Calu3 (cell line): ENCODE measurements around the gene PDK3. TPM values are rescaled to one million over a fixed set of nuclear protein-coding genes. Genes with fewer than 3 reads are reported as not detected.
A peak's percentile ranks its signal among the peaks of the same experiment; 100 is the strongest.

Experiments used
- BruUV-seq: library from RNA; stranded (reverse); fragments of 400-500 nt; replicated peaks from 2 replicates; lab custom pipeline; 2021; lab: Mats Ljungman, UMichigan
- CTCF ChIA-PET: fragments of 300-600 bp; sonication (Branson Sonifier 250); formaldehyde crosslinking; loops from one replicate; lab custom pipeline; 2022; ENCODE audit warnings: antibody characterized with exemption; lab: Charles Lee
- DNase-seq: peaks from one replicate; pipeline ENCODE4 v3.0.0; 2022
- H3K27ac Mint-ChIP-seq: one replicate; pipeline ENCODE4 v1.8.0; 2022; ENCODE audit warnings: mixed read lengths; ENCODE audit not compliant: unreplicated experiment
- H3K27me3 Mint-ChIP-seq: one replicate; pipeline ENCODE4 v1.8.0; 2022; ENCODE audit warnings: mixed read lengths; ENCODE audit not compliant: unreplicated experiment
- H3K36me3 Mint-ChIP-seq: one replicate; pipeline ENCODE4 v1.8.0; 2022; ENCODE audit warnings: mild to moderate bottlenecking, moderate library complexity, mixed read lengths; ENCODE audit not compliant: insufficient read depth, unreplicated experiment
- H3K4me1 Mint-ChIP-seq: one replicate; pipeline ENCODE4 v1.8.0; 2022; ENCODE audit warnings: mild to moderate bottlenecking, low read depth, mixed read lengths; ENCODE audit not compliant: unreplicated experiment
- H3K4me3 Mint-ChIP-seq: one replicate; pipeline ENCODE4 v1.8.0; 2022; ENCODE audit warnings: mild to moderate bottlenecking, low read depth, moderate library complexity, mixed read lengths; ENCODE audit not compliant: unreplicated experiment
- H3K9me3 Mint-ChIP-seq: one replicate; pipeline ENCODE4 v1.8.0; 2022; ENCODE audit warnings: low read depth, mixed read lengths; ENCODE audit not compliant: unreplicated experiment
- intact Hi-C: fragments of 100-400 bp; cut with micrococcal nuclease; formaldehyde crosslinking; loops from one replicate; pipeline ENCODE4 v1.10.0; 2022; ENCODE audit not compliant: unreplicated experiment
- total RNA-seq: library from RNA; stranded (reverse); gene quantifications from 2 replicates; pipeline ENCODE4 v1.2.3, GENCODE V29; 2022
- TF ChIP-seq, protein P1 (sequence below): fragments of 200-600 bp; IDR thresholded peaks from one replicate; pipeline ENCODE4 v1.8.0; 2022; ENCODE audit warnings: antibody characterized with exemption; ENCODE audit not compliant: unreplicated experiment

PDK3 gene
- total RNA-seq, 1 experiment from 2014 or later: 13.7 TPM

DNA sequence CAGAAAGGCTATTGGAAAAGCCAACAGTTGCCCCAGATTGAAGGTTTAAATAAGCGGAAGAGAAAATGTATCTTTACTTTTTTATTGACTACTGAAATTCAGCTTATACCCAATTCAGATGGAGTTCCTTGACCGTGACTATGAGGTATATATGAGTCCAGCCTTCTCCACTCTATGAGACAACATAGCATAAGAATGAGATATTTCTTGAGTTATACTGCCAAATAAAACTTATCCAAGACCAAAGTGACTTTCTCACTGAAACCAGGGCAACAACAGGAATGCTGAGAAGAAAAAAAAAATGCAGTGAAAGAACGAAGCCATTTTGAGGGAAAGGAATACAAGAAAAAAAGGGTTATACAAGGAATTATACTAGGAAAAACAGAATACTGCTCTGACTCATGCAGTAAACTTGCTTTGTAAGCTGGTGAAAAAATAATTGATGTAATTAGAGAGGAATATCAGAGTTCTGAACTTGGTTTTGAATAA lies 16.3 kb upstream of the PDK3 start:
- H3K9me3 Mint-ChIP-seq: no peaks in the 10 kb centered on the region
- no peak overlapping the region for H3K4me3 Mint-ChIP-seq
- TF ChIP-seq, protein P1, sequence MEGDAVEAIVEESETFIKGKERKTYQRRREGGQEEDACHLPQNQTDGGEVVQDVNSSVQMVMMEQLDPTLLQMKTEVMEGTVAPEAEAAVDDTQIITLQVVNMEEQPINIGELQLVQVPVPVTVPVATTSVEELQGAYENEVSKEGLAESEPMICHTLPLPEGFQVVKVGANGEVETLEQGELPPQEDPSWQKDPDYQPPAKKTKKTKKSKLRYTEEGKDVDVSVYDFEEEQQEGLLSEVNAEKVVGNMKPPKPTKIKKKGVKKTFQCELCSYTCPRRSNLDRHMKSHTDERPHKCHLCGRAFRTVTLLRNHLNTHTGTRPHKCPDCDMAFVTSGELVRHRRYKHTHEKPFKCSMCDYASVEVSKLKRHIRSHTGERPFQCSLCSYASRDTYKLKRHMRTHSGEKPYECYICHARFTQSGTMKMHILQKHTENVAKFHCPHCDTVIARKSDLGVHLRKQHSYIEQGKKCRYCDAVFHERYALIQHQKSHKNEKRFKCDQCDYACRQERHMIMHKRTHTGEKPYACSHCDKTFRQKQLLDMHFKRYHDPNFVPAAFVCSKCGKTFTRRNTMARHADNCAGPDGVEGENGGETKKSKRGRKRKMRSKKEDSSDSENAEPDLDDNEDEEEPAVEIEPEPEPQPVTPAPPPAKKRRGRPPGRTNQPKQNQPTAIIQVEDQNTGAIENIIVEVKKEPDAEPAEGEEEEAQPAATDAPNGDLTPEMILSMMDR: no peak
- CTCF ChIA-PET: no interaction called here
- H3K4me1 Mint-ChIP-seq: no peaks in the 10 kb centered on the region
- intact Hi-C loops: no loop called here
- H3K27me3 Mint-ChIP-seq: peaks cover 33% of the 10 kb centered on the region
- no peak overlapping the region for H3K27ac Mint-ChIP-seq
- BruUV-seq: no TSS peak
- no peak for DNase-seq
- no peaks in the 10 kb centered on the region for H3K36me3 Mint-ChIP-seq

GRCh38 chrX:24463077-24463476 lies 2.0 kb upstream of the PDK3 start:
- DNase-seq: no peak
- no peak overlapping the region for H3K4me3 Mint-ChIP-seq

GRCh38 chrX:24464498-24464835 lies 619 bp upstream of the PDK3 start:
- TF ChIP-seq, protein P1: no peak
- CTCF ChIA-PET: interaction anchor here (0.8 to 1.0 kb wide), 2 partner anchors 30 to 34 kb away, joined by 3 to 5 read pairs; no protein-coding TSS in a partner anchor
- peaks cover 7% of the 10 kb centered on the region for H3K27me3 Mint-ChIP-seq
- no TSS peak for BruUV-seq
- H3K4me3 Mint-ChIP-seq: peak overlapping the region; percentile 81
- DNase-seq: no peak
- H3K27ac Mint-ChIP-seq: peak overlapping the region; percentile 40
- no peaks in the 10 kb centered on the region for H3K9me3 Mint-ChIP-seq
- intact Hi-C loops: no loop called here
- peaks cover 8% of the 10 kb centered on the region for H3K4me1 Mint-ChIP-seq
- peaks cover 18% of the 10 kb centered on the region for H3K36me3 Mint-ChIP-seq

More at GRCh38 chrX:24463077-24463476, 2.0 kb upstream of the PDK3 start:
- no TSS peak for BruUV-seq
- Mint-ChIP-seq H3K27me3 (peaks cover 18% of the 10 kb centered on the region), H3K9me3 (no peaks in the 10 kb centered on the region), H3K36me3 (peaks cover 18% of the 10 kb centered on the region), H3K27ac (no peak overlapping the region), H3K4me1 (peaks cover 8% of the 10 kb centered on the region)
- intact Hi-C loops: no loop called here
- TF ChIP-seq, protein P1: no peak
- CTCF ChIA-PET: interaction anchor here (0.6 kb wide), 1 partner anchor 349 kb away, joined by 9 read pairs; no protein-coding TSS in a partner anchor

- no TSS peak for BruUV-seq
- Mint-ChIP-seq H3K27me3 (no peaks in the 10 kb centered on the region), H3K4me1 (peaks cover 8% of the 10 kb centered on the region), H3K4me3 (peak overlapping the region; percentile 81), H3K9me3 (no peaks in the 10 kb centered on the region), H3K27ac (no peak overlapping the region), H3K36me3 (peaks cover 18% of the 10 kb centered on the region)
- intact Hi-C loops: no loop called here
- CTCF ChIA-PET: interaction anchor here (0.8 to 1.0 kb wide), 2 partner anchors 29 to 33 kb away, joined by 3 to 5 read pairs; no protein-coding TSS in a partner anchor
- TF ChIP-seq, protein P1: no peak
- DNase-seq: no peak
Measured at GRCh38 chrX:24465532-24465865, 413 bp downstream of the PDK3 start.
